H1 (cell line): Measurements from ENCODE around the gene SLC13A2. TPM values are rescaled to one million over a fixed set of nuclear protein-coding genes. Genes with fewer than 3 reads are reported as not detected.

ENCODE experiments used
- CTCF ChIA-PET: fragments of 300-600 bp; sonication (Branson Sonifier 250); formaldehyde crosslinking; loops from one replicate; lab custom pipeline; 2021; ENCODE audit not compliant: partially characterized antibody; lab: Charles Lee
- POLR2A ChIA-PET: fragments of 300-600 bp; sonication (Branson Sonifier 250); formaldehyde crosslinking; loops from one replicate; lab custom pipeline; 2021; ENCODE audit warnings: inconsistent platforms; ENCODE audit not compliant: partially characterized antibody; lab: Charles Lee
- DNase-seq, 2 experiments: peaks; one replicate each; pipeline versions ENCODE4 v3.0.0 to v3.0.0-alpha.2; 2010 to 2022; ENCODE audit warnings: low spot score in 2 of 2, low read depth in 1 of 2, mixed read lengths in 1 of 2
- FAIRE-seq: peaks from 2 replicates; lab custom pipeline; 2011; peaks lifted over from hg19 to GRCh38; lab: Jason Lieb, UNC
- H2AFZ ChIP-seq: 2 replicates; pipeline ENCODE4 v1.8.1; 2012; ENCODE audit warnings: low read length, inconsistent platforms
- H2AK5ac ChIP-seq: 2 replicates; pipeline ENCODE4 v1.6.1; 2013; ENCODE audit warnings: low read depth, low read length
- H2BK120ac ChIP-seq: replicated peaks from 2 replicates; pipeline ENCODE3; 2013; ENCODE audit warnings: low read depth, low read length, inconsistent platforms
- H2BK12ac ChIP-seq: 2 replicates; pipeline ENCODE4 v1.6.1; 2013; ENCODE audit warnings: low read depth, low read length
- H2BK15ac ChIP-seq: 2 replicates; pipeline ENCODE4 v1.6.1; 2013; ENCODE audit warnings: low read length
- H2BK20ac ChIP-seq: 2 replicates; pipeline ENCODE4 v1.6.1; 2013; ENCODE audit warnings: low read length
- H2BK5ac ChIP-seq: 2 replicates; pipeline ENCODE4 v1.6.1; 2013; ENCODE audit warnings: low read depth, low read length
- H3K14ac ChIP-seq: 2 replicates; pipeline ENCODE4 v1.6.1; 2013; ENCODE audit warnings: inconsistent platforms; ENCODE audit not compliant: insufficient read length
- H3K18ac ChIP-seq: 2 replicates; pipeline ENCODE4 v1.6.1; 2013; ENCODE audit warnings: low read length; ENCODE audit errors: extremely low read depth
- H3K23ac ChIP-seq: 2 replicates; pipeline ENCODE4 v1.6.1; 2013; ENCODE audit warnings: inconsistent platforms; ENCODE audit not compliant: insufficient read length
- H3K23me2 ChIP-seq: 2 replicates; pipeline ENCODE4 v1.6.1; 2013; ENCODE audit warnings: low read depth, low read length
- H3K27ac ChIP-seq: 2 replicates; pipeline ENCODE4 v1.6.1; 2011; ENCODE audit warnings: low read depth, low read length, inconsistent platforms
- H3K27me3 ChIP-seq, 4 experiments: replicated peaks in 1 of 4; 1 replicate in 1 of 4; 2 replicates in 3 of 4; pipeline versions ENCODE4 v1.6.1 to v1.8.1; 2011 to 2013; ENCODE audit warnings: low read length in 3 of 4, mild to moderate bottlenecking in 3 of 4, inconsistent platforms in 2 of 4, mixed read lengths in 2 of 4, moderate library complexity in 1 of 4; ENCODE audit not compliant: control insufficient read depth in 3 of 4, insufficient read depth in 3 of 4; ENCODE audit errors: extremely low read depth in 1 of 4
- H3K36me3 ChIP-seq, 4 experiments: 2 replicates each; pipeline versions ENCODE4 v1.6.1 to v1.8.1; 2011 to 2013; ENCODE audit warnings: mild to moderate bottlenecking in 4 of 4, low read length in 3 of 4, moderate library complexity in 2 of 4, control low read depth in 1 of 4, inconsistent platforms in 1 of 4; ENCODE audit not compliant: insufficient read depth in 4 of 4, control insufficient read depth in 2 of 4
- H3K4ac ChIP-seq: replicated peaks from 2 replicates; pipeline ENCODE3; 2013; ENCODE audit warnings: low read length, low read depth, mixed read lengths, inconsistent platforms; ENCODE audit not compliant: insufficient read length
- H3K4me1 ChIP-seq, 4 experiments: replicated peaks in 1 of 4; 1 replicate in 1 of 4; 2 replicates in 3 of 4; pipeline versions ENCODE4 v1.6.1 to v1.8.1; 2011 to 2013; ENCODE audit warnings: low read length in 3 of 4, inconsistent platforms in 2 of 4, mixed read lengths in 1 of 4; ENCODE audit not compliant: insufficient read depth in 4 of 4, control insufficient read depth in 3 of 4
- H3K4me2 ChIP-seq, 2 experiments: 2 replicates each; pipeline versions ENCODE4 v1.6.1 to v1.8.1; 2011 to 2013; ENCODE audit warnings: low read depth in 2 of 2, low read length in 2 of 2, control low read depth in 1 of 2, inconsistent platforms in 1 of 2, mild to moderate bottlenecking in 1 of 2; ENCODE audit not compliant: insufficient read depth in 1 of 2
- H3K4me3 ChIP-seq, 4 experiments: fragments of 200-600, 300-600 bp in 1 of 4; sonication (generic), shearing (Covaris generic), sonication (Bioruptor Twin) in 1 of 4; 2 replicates each; pipeline versions ENCODE4 v1.5.1 to v1.8.1; 2011 to 2016; ENCODE audit warnings: low read length in 4 of 4, low read depth in 3 of 4, control low read depth in 2 of 4, inconsistent platforms in 2 of 4, mild to moderate bottlenecking in 2 of 4, mixed read lengths in 1 of 4, moderate library complexity in 1 of 4; ENCODE audit not compliant: insufficient read depth in 2 of 4; ENCODE audit errors: extremely low read depth in 1 of 4
- H3K56ac ChIP-seq: replicated peaks from 2 replicates; pipeline ENCODE3; 2013; ENCODE audit warnings: low read depth, mild to moderate bottlenecking, mixed read lengths, low read length, inconsistent platforms; ENCODE audit not compliant: insufficient read length
- H3K79me1 ChIP-seq: 2 replicates; pipeline ENCODE4 v1.6.1; 2013; ENCODE audit warnings: low read depth, low read length, control low read depth
- H3K79me2 ChIP-seq, 2 experiments: 2 replicates each; pipeline versions ENCODE4 v1.6.1 to v1.8.1; 2012 to 2013; ENCODE audit warnings: low read length in 2 of 2, mild to moderate bottlenecking in 2 of 2, inconsistent platforms in 1 of 2; ENCODE audit not compliant: insufficient read depth in 2 of 2, control insufficient read depth in 1 of 2
- H3K9ac ChIP-seq, 4 experiments: replicated peaks in 1 of 4; 1 replicate in 1 of 4; 2 replicates in 3 of 4; pipeline versions ENCODE4 v1.6.1 to v1.8.1; 2011 to 2013; ENCODE audit warnings: low read depth in 3 of 4, low read length in 3 of 4, control low read depth in 2 of 4, mild to moderate bottlenecking in 2 of 4, moderate library complexity in 2 of 4, inconsistent platforms in 1 of 4; ENCODE audit errors: extremely low read depth in 1 of 4
- H3K9me3 ChIP-seq, 2 experiments: 2 replicates each; pipeline versions ENCODE4 v1.6.1 to v1.8.1; 2012 to 2013; ENCODE audit warnings: mild to moderate bottlenecking in 2 of 2, moderate library complexity in 2 of 2, control low read depth in 1 of 2, inconsistent platforms in 1 of 2, low read depth in 1 of 2, low read length in 1 of 2, mixed read lengths in 1 of 2; ENCODE audit not compliant: insufficient read depth in 2 of 2
- H4K20me1 ChIP-seq, 2 experiments: replicated peaks in 1 of 2; 2 replicates each; pipeline versions ENCODE3 to v1.8.1; 2011 to 2013; ENCODE audit warnings: inconsistent platforms in 2 of 2, low read length in 2 of 2, mild to moderate bottlenecking in 1 of 2; ENCODE audit not compliant: insufficient read depth in 2 of 2, control insufficient read depth in 1 of 2
- H4K5ac ChIP-seq: 2 replicates; pipeline ENCODE4 v1.6.1; 2013; ENCODE audit warnings: low read length, low read depth, mixed read lengths, inconsistent platforms; ENCODE audit not compliant: insufficient read length
- H4K8ac ChIP-seq: 2 replicates; pipeline ENCODE4 v1.8.0; 2013; ENCODE audit warnings: mild to moderate bottlenecking, moderate library complexity, low read length, inconsistent platforms; ENCODE audit not compliant: insufficient read depth; ENCODE audit errors: extremely low read depth
- H4K91ac ChIP-seq: replicated peaks from 2 replicates; pipeline ENCODE3; 2013; ENCODE audit warnings: low read length, mixed read lengths, inconsistent platforms; ENCODE audit not compliant: insufficient read length
- CHD1 ChIP-seq: IDR thresholded peaks from 2 replicates; pipeline ENCODE4 v1.6.1; 2012; ENCODE audit warnings: low read depth, low read length, improper control_type of control experiment
- CREB1 ChIP-seq: IDR thresholded peaks from 2 replicates; pipeline ENCODE4 v1.6.1; 2012; ENCODE audit warnings: inconsistent platforms
- EP300 ChIP-seq, 2 experiments: IDR thresholded peaks; 1 replicate in 1 of 2; 2 replicates in 1 of 2; pipeline ENCODE4 v1.6.1; 2011 to 2012; ENCODE audit warnings: low read depth in 2 of 2, low read length in 2 of 2, mild to moderate bottlenecking in 2 of 2, borderline replicate concordance in 1 of 2, inconsistent platforms in 1 of 2, moderate library complexity in 1 of 2
- KDM1A ChIP-seq: fragments of 200-600, 300-600 bp; sonication (generic); IDR thresholded peaks from 2 replicates; pipeline ENCODE4 v1.7.1; 2016; ENCODE audit warnings: mild to moderate bottlenecking, low read length, borderline replicate concordance
- MAFK ChIP-seq: IDR thresholded peaks from 2 replicates; pipeline ENCODE4 v1.6.1; 2012; ENCODE audit warnings: low read depth, mild to moderate bottlenecking, improper control_type of control experiment, low read length
- POU5F1 ChIP-seq: IDR thresholded peaks from 2 replicates; pipeline ENCODE4 v1.6.1; 2011; ENCODE audit warnings: low read depth, mild to moderate bottlenecking, low read length, moderate library complexity
- RAD21 ChIP-seq, 2 experiments: IDR thresholded peaks in 1 of 2; conservative IDR thresholded peaks in 1 of 2; 2 replicates each; pipeline ENCODE4 v1.6.1; 2011; ENCODE audit warnings: low read depth in 2 of 2, low read length in 2 of 2, improper control_type of control experiment in 1 of 2, inconsistent platforms in 1 of 2, mild to moderate bottlenecking in 1 of 2, moderate library complexity in 1 of 2
- RXRA ChIP-seq: IDR thresholded peaks from 2 replicates; pipeline ENCODE4 v1.6.1; 2011; ENCODE audit warnings: low read depth, mild to moderate bottlenecking, low read length, moderate library complexity; ENCODE audit not compliant: insufficient read depth
- SP4 ChIP-seq: IDR thresholded peaks from 2 replicates; pipeline ENCODE4 v1.6.1; 2012; ENCODE audit warnings: low read length, inconsistent platforms
- SUZ12 ChIP-seq: fragments of 200-600 bp; sonication (generic); IDR thresholded peaks from 2 replicates; pipeline ENCODE4 v1.6.1; 2012; ENCODE audit warnings: mild to moderate bottlenecking, inconsistent platforms, low read length, moderate library complexity, mixed read lengths
- TBP ChIP-seq: IDR thresholded peaks from 2 replicates; pipeline ENCODE4 v1.6.1; 2011; ENCODE audit warnings: low read depth, low read length, improper control_type of control experiment
- TEAD4 ChIP-seq: IDR thresholded peaks from 2 replicates; pipeline ENCODE4 v1.6.1; 2012; ENCODE audit warnings: low read depth, low read length, inconsistent platforms, mixed read lengths
- WGBS, 2 experiments: shearing (Covaris generic) in 1 of 2; methylation state at CpG; one replicate each; pipeline versions ENCODE4 v1.1.6 to v1.1.7; 2013 to 2015; ENCODE audit warnings: low lambda C conversion rate in 2 of 2, mixed read lengths in 2 of 2, inconsistent platforms in 1 of 2, low coverage in 1 of 2, missing lambda C conversion rate in 1 of 2; ENCODE audit not compliant: insufficient replicate concordance in 2 of 2, insufficient coverage in 1 of 2, insufficient read length in 1 of 2; ENCODE audit errors: extremely low coverage in 1 of 2, missing lambda C conversion rate in 1 of 2; 5-methylcytosine and 5-hydroxymethylcytosine counted together
- polyA plus RNA-seq, 7 experiments: library from polyadenylated mRNA; depleted of rRNA in 3 of 7; stranded (reverse) in 5 of 7; unstranded in 2 of 7; fragments of >200 nt in 5 of 7; fragments of 200-250 nt in 2 of 7; gene quantifications; 1 replicate in 5 of 7; 2 replicates in 1 of 7; 4 replicates in 1 of 7; pipeline versions ENCODE4 v1.2.1 to v1.2.3, GENCODE V29; 2011 to 2013; ENCODE audit warnings: missing spikeins in 2 of 7, mixed read lengths in 2 of 7
- total RNA-seq: library from RNA; stranded (reverse); fragmentation: NEBNext Ultra II Directional; extraction: Animal tissue kit (Norgen Biotek cat#: 25700); gene quantifications from 2 replicates; pipeline ENCODE4 v1.2.1, GENCODE V29; 2021
- TF ChIP-seq, protein P1 (sequence below): IDR thresholded peaks from 2 replicates; pipeline ENCODE4 v1.6.1; 2011; ENCODE audit warnings: low read length, improper control_type of control experiment

The SLC13A2 gene
- total and polyA plus RNA-seq, 2 of the 8 experiments (the other 6 are each of a cell fraction or from before 2014, with no cell fraction given), result not detected

DNA sequence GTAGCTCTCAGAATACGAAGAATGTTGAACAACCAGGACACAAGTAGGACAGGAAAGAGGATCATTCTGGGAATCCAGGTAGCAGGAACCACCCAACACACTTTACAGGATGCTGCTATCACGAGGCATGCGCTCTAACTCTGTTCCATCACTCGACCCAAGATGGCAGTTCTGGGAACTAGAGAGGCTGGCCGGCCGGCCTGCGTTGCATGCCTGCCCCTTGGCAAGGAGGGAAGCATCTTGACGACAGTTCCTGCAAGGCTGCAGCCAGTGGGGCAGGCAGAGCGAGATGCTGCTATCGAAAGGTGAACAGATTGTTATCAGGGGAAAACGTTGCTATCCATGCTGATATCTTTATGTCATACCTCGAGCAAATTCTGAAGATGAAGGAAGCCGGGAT, 48.2 kb upstream of the SLC13A2 start:
- POLR2A ChIA-PET, result interaction anchor here (1.0 to 1.4 kb wide), 2 partner anchors 19 to 80 kb away, joined by 3 read pairs; partner anchors contain the start of gene SLC46A1
- H3K14ac ChIP-seq, result no peak overlapping the region
- H4K8ac ChIP-seq, result no peak overlapping the region
- H2BK12ac ChIP-seq, result no peak overlapping the region
- H2AK5ac ChIP-seq, result no peak overlapping the region
- 82% methylated on average over 13 of the region's 13 CpGs; no CpG with 5 or more reads in 1 of the 2 experiments for WGBS, 2 experiments
- no peak for FAIRE-seq
- no peaks in the 10 kb centered on the region for H3K79me2 ChIP-seq
- no peak overlapping the region for H4K5ac ChIP-seq
- H3K27ac ChIP-seq, result no peak overlapping the region
- no peaks in the 10 kb centered on the region for H4K20me1 ChIP-seq
- H3K27me3 ChIP-seq, result no peaks in the 10 kb centered on the region
- no peaks in the 10 kb centered on the region for H3K23me2 ChIP-seq
- no peak overlapping the region for H3K18ac ChIP-seq
- no peaks in the 10 kb centered on the region; a peak in 1 of 7 replicates for H3K4me1 ChIP-seq
- CTCF ChIA-PET, result interaction anchor here (0.6 to 2.9 kb wide), 11 partner anchors 9 to 537 kb away, joined by 3 to 22 read pairs (median 4); partner anchors contain the start of gene VTN
- no peak overlapping the region for H3K4me2 ChIP-seq
- H4K91ac ChIP-seq, result no peak overlapping the region
- no peak for DNase-seq
- no peaks in the 10 kb centered on the region for H3K9me3 ChIP-seq
- H2BK5ac ChIP-seq, result no peak overlapping the region
- no peak overlapping the region for H3K4ac ChIP-seq
- no peak overlapping the region for H3K9ac ChIP-seq
- H3K79me1 ChIP-seq, result no peaks in the 10 kb centered on the region
- no peak for TF ChIP-seq SP4
- TF ChIP-seq MAFK, result no peak
- no peak for TF ChIP-seq TEAD4
- TF ChIP-seq POU5F1, result no peak
- TF ChIP-seq, protein P1, sequence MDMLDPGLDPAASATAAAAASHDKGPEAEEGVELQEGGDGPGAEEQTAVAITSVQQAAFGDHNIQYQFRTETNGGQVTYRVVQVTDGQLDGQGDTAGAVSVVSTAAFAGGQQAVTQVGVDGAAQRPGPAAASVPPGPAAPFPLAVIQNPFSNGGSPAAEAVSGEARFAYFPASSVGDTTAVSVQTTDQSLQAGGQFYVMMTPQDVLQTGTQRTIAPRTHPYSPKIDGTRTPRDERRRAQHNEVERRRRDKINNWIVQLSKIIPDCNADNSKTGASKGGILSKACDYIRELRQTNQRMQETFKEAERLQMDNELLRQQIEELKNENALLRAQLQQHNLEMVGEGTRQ, result no peak
- TF ChIP-seq KDM1A, result no peak
- no peak for TF ChIP-seq SUZ12
- TF ChIP-seq EP300 (IDR thresholded peaks at IDR 0.05; ENCODE audit: borderline replicate concordance in 1 of 2, low read depth in 2 of 2, low read length in 2 of 2), result no peak
- TF ChIP-seq RAD21 (IDR thresholded peaks at IDR 0.05 in 1 of 2, conservative IDR thresholded peaks at IDR 0.05 in 1 of 2; ENCODE audit: low read depth in 2 of 2, low read length in 2 of 2), result no peak
- TF ChIP-seq TBP, result no peak
- no peak for TF ChIP-seq CREB1
- TF ChIP-seq CHD1, result no peak
- no peak for TF ChIP-seq RXRA
- TF ChIP-seq, all 59 proteins: peak for 0
- Histone ChIP-seq H3K56ac (no peak overlapping the region), H2BK15ac (no peak overlapping the region), H3K36me3 (no peaks in the 10 kb centered on the region), H3K23ac (no peak overlapping the region), H3K4me3 (no peak overlapping the region), H2BK20ac (no peak overlapping the region), H2BK120ac (no peak overlapping the region), H2AFZ (no peak overlapping the region)
